HepG2 (cell line): ENCODE data around the gene ABCB8. TPM values are rescaled to one million over a fixed set of nuclear protein-coding genes. Genes with fewer than 3 reads are reported as not detected.

Experiments used
- ARNT2 ChIP-seq: sonication (generic); formaldehyde crosslinking; IDR thresholded peaks from 2 replicates; pipeline ENCODE4 v1.8.0; 2022; ENCODE audit warnings: mild to moderate bottlenecking, low read depth, missing genetic modification reagents, moderate library complexity
- BATF2 ChIP-seq: sonication (generic); formaldehyde crosslinking; IDR thresholded peaks from 2 replicates; pipeline ENCODE4 v1.8.0; 2022; ENCODE audit warnings: mild to moderate bottlenecking, missing genetic modification reagents, moderate library complexity
- FUBP1 ChIP-seq: sonication (generic); formaldehyde crosslinking; IDR thresholded peaks from 2 replicates; pipeline ENCODE4 v1.5.1; 2020; ENCODE audit warnings: missing genetic modification reagents, mild to moderate bottlenecking, borderline replicate concordance
- GATA4 ChIP-seq: sonication (generic); IDR thresholded peaks from 2 replicates; pipeline ENCODE4 v1.6.1; 2016; ENCODE audit warnings: antibody characterized with exemption, low read depth, borderline replicate concordance
- GTF3A ChIP-seq: sonication (generic); formaldehyde crosslinking; conservative IDR thresholded peaks from 2 replicates; pipeline ENCODE4 v1.4.0; 2020; ENCODE audit warnings: mild to moderate bottlenecking, missing genetic modification reagents
- ISL2 ChIP-seq: sonication (generic); formaldehyde crosslinking; IDR thresholded peaks from 2 replicates; pipeline ENCODE4 v1.5.0; 2020; ENCODE audit warnings: missing genetic modification reagents
- KDM5B ChIP-seq: sonication (generic); formaldehyde crosslinking; IDR thresholded peaks from 2 replicates; pipeline ENCODE4 v1.4.0; 2020; ENCODE audit warnings: missing genetic modification reagents, mild to moderate bottlenecking, borderline replicate concordance
- KLF13 ChIP-seq: sonication (generic); formaldehyde crosslinking; IDR thresholded peaks from 2 replicates; pipeline ENCODE4 v1.4.0; 2020; ENCODE audit warnings: mild to moderate bottlenecking, missing genetic modification reagents
- NKX3-1 ChIP-seq: sonication (generic); formaldehyde crosslinking; IDR thresholded peaks from 2 replicates; pipeline ENCODE4 v1.5.0; 2020; ENCODE audit warnings: missing genetic modification reagents
- PHB2 ChIP-seq: fragments of 450-650 bp; IDR thresholded peaks from 2 replicates; pipeline ENCODE4 v1.6.1; 2018; ENCODE audit not compliant: partially characterized antibody
- POGK ChIP-seq: sonication (generic); formaldehyde crosslinking; conservative IDR thresholded peaks from 2 replicates; pipeline ENCODE4 v1.8.0; 2022; ENCODE audit warnings: mild to moderate bottlenecking, moderate library complexity, missing genetic modification reagents
- SP5 ChIP-seq: IDR thresholded peaks from 2 replicates; pipeline ENCODE4 v1.6.1; 2016; ENCODE audit warnings: low read depth, borderline replicate concordance
- ZBTB8A ChIP-seq: sonication (generic); formaldehyde crosslinking; IDR thresholded peaks from 2 replicates; pipeline ENCODE4 v1.4.0; 2020; ENCODE audit warnings: mild to moderate bottlenecking, low read depth, missing genetic modification reagents, borderline replicate concordance
- ZFAT ChIP-seq: sonication (generic); formaldehyde crosslinking; conservative IDR thresholded peaks from 2 replicates; pipeline ENCODE4 v1.8.1; 2023; ENCODE audit warnings: missing genetic modification reagents, inconsistent platforms
- ZFP36 ChIP-seq: fragments of 150-350 bp; IDR thresholded peaks from 2 replicates; pipeline ENCODE4 v1.6.1; 2018; ENCODE audit warnings: borderline replicate concordance, low read length, low read depth; ENCODE audit not compliant: partially characterized antibody
- ZKSCAN8 ChIP-seq: IDR thresholded peaks from 2 replicates; pipeline ENCODE4 v1.6.1; 2016; ENCODE audit warnings: borderline replicate concordance, missing genetic modification reagents, missing compliant biosample characterization
- ZNF234 ChIP-seq: sonication (generic); formaldehyde crosslinking; conservative IDR thresholded peaks from 2 replicates; pipeline ENCODE4 v1.5.1; 2020; ENCODE audit warnings: mild to moderate bottlenecking, missing genetic modification reagents
- ZNF510 ChIP-seq: sonication (generic); formaldehyde crosslinking; IDR thresholded peaks from 2 replicates; pipeline ENCODE4 v1.4.0; 2020; ENCODE audit warnings: low read depth, mild to moderate bottlenecking, missing genetic modification reagents
- ZNF572 ChIP-seq: sonication (generic); formaldehyde crosslinking; IDR thresholded peaks from 2 replicates; pipeline ENCODE4 v1.5.1; 2020; ENCODE audit warnings: mild to moderate bottlenecking, missing genetic modification reagents
- ZNF777 ChIP-seq: sonication (generic); formaldehyde crosslinking; IDR thresholded peaks from 2 replicates; pipeline ENCODE4 v1.4.0; 2020; ENCODE audit warnings: missing genetic modification reagents
- polyA plus RNA-seq, 8 experiments: library from polyadenylated mRNA; depleted of rRNA in 3 of 8; stranded (reverse) in 7 of 8; unstranded in 1 of 8; fragments of >200 nt; fragmentation: Illumina TruSeq in 4 of 8; extraction: Trizol in 4 of 8; gene quantifications; 2 replicates each; pipeline versions ENCODE4 v1.2.1 to v1.2.3, GENCODE V29; 2011 to 2016; ENCODE audit warnings: low read depth in 4 of 8, missing spikeins in 1 of 8, mixed read lengths in 1 of 8; ENCODE audit not compliant: insufficient read depth in 1 of 8
- total RNA-seq, 5 experiments: library from RNA; depleted of rRNA; stranded (reverse); fragments of >200 nt; fragmentation: Illumina TruSeq; extraction: Trizol; gene quantifications; 2 replicates each; pipeline ENCODE4 v1.2.3, GENCODE V29; 2016; ENCODE audit warnings: low read depth in 1 of 5
- TF ChIP-seq, protein P1 (sequence below): sonication (generic); formaldehyde crosslinking; IDR thresholded peaks from 2 replicates; pipeline ENCODE4 v1.9.0; 2021; ENCODE audit warnings: missing genetic modification reagents, mild to moderate bottlenecking, borderline replicate concordance
- TF ChIP-seq, protein P2 (sequence below): IDR thresholded peaks from 2 replicates; pipeline ENCODE4 v1.6.1; 2016; ENCODE audit warnings: control low read depth
- TF ChIP-seq, protein P3 (sequence below): sonication (generic); formaldehyde crosslinking; IDR thresholded peaks from 2 replicates; pipeline ENCODE4 v1.4.0; 2020; ENCODE audit warnings: mild to moderate bottlenecking, missing genetic modification reagents

ABCB8 gene
- total and polyA plus RNA-seq, 2 of the 13 experiments (the other 11 are each of a cell fraction or from before 2014, with no cell fraction given), result 6.6 to 16.7 TPM

DNA sequence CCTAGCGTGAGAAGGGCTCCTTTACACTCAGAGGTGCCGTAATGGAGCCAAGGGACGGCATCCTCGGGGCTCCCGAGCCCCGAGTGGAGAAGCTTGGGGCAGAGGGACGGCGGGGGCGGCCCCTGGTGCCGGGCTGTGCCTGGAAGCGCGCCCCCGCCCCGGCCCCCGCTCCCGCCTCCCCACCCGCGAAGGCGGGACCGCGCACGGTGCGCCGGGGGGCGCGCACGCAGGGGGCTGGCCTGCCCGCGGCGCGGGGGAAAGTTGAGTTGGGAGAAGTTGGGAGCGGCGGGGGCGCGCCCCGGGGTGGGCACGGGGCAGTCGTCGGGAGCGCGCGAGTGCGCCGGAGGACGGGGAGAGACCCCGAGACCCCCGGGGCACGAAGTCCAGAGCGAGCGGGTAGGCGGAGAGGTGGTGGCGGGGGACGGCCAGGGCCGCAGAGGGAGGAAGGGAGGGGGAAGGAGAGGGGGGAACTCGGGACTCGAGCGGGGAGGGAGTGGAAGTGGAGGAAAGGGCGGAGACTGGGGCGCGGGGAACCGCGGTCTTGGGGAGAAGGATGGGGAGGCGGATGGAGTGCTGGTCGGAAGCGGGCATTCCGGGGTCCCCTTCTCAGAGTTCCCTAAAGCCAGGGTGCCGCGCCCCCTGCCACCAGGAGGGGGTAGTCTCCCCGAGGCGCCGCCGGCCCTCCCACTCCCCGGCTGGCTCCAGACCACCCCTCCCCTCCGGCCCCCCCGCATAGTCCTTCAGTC is 31.3 kb downstream of the ABCB8 start, which contains the start of gene SLC4A2 (continued):
- TF ChIP-seq FUBP1 (CRISPR knock-in tag) (no peak), GATA4 (no peak), NKX3-1 (no peak), ISL2 (CRISPR knock-in tag) (no peak), BATF2 (CRISPR knock-in tag) (no peak), ZFAT (CRISPR knock-in tag) (no peak), ZNF572 (no peak), ZNF510 (CRISPR knock-in tag) (no peak), KLF13 (CRISPR knock-in tag) (no peak), SP5 (no peak), KDM5B (CRISPR knock-in tag) (0 out of 2 replicates have a peak, but pooled peaks have one; percentile 13), ZKSCAN8 (CRISPR knock-in tag) (no peak), ZBTB8A (CRISPR knock-in tag) (no peak), PHB2 (no peak), ARNT2 (no peak), ZFP36 (no peak), ZNF777 (CRISPR knock-in tag) (no peak), GTF3A (CRISPR knock-in tag) (no peak), ZNF234 (no peak), POGK (CRISPR knock-in tag) (no peak)
- TF ChIP-seq, protein P1, sequence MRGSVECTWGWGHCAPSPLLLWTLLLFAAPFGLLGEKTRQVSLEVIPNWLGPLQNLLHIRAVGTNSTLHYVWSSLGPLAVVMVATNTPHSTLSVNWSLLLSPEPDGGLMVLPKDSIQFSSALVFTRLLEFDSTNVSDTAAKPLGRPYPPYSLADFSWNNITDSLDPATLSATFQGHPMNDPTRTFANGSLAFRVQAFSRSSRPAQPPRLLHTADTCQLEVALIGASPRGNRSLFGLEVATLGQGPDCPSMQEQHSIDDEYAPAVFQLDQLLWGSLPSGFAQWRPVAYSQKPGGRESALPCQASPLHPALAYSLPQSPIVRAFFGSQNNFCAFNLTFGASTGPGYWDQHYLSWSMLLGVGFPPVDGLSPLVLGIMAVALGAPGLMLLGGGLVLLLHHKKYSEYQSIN, result no peak
- TF ChIP-seq, protein P2, sequence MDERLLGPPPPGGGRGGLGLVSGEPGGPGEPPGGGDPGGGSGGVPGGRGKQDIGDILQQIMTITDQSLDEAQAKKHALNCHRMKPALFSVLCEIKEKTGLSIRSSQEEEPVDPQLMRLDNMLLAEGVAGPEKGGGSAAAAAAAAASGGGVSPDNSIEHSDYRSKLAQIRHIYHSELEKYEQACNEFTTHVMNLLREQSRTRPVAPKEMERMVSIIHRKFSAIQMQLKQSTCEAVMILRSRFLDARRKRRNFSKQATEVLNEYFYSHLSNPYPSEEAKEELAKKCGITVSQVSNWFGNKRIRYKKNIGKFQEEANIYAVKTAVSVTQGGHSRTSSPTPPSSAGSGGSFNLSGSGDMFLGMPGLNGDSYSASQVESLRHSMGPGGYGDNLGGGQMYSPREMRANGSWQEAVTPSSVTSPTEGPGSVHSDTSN (CRISPR knock-in tag), result no peak
- TF ChIP-seq, protein P3, sequence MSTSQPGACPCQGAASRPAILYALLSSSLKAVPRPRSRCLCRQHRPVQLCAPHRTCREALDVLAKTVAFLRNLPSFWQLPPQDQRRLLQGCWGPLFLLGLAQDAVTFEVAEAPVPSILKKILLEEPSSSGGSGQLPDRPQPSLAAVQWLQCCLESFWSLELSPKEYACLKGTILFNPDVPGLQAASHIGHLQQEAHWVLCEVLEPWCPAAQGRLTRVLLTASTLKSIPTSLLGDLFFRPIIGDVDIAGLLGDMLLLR, result no peak
